IMR-90 (cell line): ENCODE results near the gene VGF. TPM values are rescaled to one million over a fixed set of nuclear protein-coding genes. Genes with fewer than 3 reads are reported as not detected.

ENCODE experiments used
- ATAC-seq: fragments of 200-7000 bp; cut with Tn5 transposase; 2 replicates; pipeline ENCODE4 v1.9.1; 2020; ENCODE audit warnings: low read depth, mild to moderate bottlenecking, moderate library complexity
- BruUV-seq: library from RNA; stranded (reverse); fragments of 400-500 nt; replicated peaks from 2 replicates; lab custom pipeline; 2021; lab: Mats Ljungman, UMichigan
- CTCF ChIA-PET: fragments of 300-600 bp; formaldehyde crosslinking; extraction: SDS; loops from one replicate; lab custom pipeline; 2021; ENCODE audit warnings: antibody characterized with exemption; lab: Yijun Ruan, JAX
- POLR2A ChIA-PET: fragments of 300-600 bp; sonication (Branson Sonifier 250); formaldehyde crosslinking; loops from one replicate; lab custom pipeline; 2022; ENCODE audit warnings: antibody characterized with exemption; ENCODE audit not compliant: unreplicated experiment; lab: Charles Lee
- DNase-seq: peaks from one replicate; pipeline ENCODE4 v3.0.0; 2013
- H2AFZ ChIP-seq: replicated peaks from 2 replicates; pipeline ENCODE3; 2013; ENCODE audit warnings: low read length, mild to moderate bottlenecking; ENCODE audit not compliant: poor library complexity
- H2AK5ac ChIP-seq: 2 replicates; pipeline ENCODE4 v1.6.1; 2013; ENCODE audit warnings: low read depth, low read length, inconsistent platforms
- H2AK9ac ChIP-seq: replicated peaks from 2 replicates; pipeline ENCODE3; 2013; ENCODE audit warnings: mild to moderate bottlenecking, low read depth, low read length, moderate library complexity; ENCODE audit not compliant: poor library complexity
- H2BK120ac ChIP-seq: 2 replicates; pipeline ENCODE4 v1.6.1; 2013; ENCODE audit warnings: low read depth, low read length, inconsistent platforms
- H2BK15ac ChIP-seq: 3 replicates; pipeline ENCODE4 v1.6.1; 2013; ENCODE audit warnings: low read depth, low read length, inconsistent platforms
- H2BK20ac ChIP-seq: 2 replicates; pipeline ENCODE4 v1.6.1; 2013; ENCODE audit warnings: low read depth, mild to moderate bottlenecking, inconsistent platforms, low read length, moderate library complexity
- H2BK5ac ChIP-seq: 2 replicates; pipeline ENCODE4 v1.6.1; 2013; ENCODE audit warnings: mild to moderate bottlenecking, low read depth, low read length, inconsistent platforms; ENCODE audit not compliant: poor library complexity, severe bottlenecking
- H3K14ac ChIP-seq: replicated peaks from 2 replicates; pipeline ENCODE4 v1.6.1; 2013; ENCODE audit warnings: low read depth, low read length, inconsistent platforms
- H3K18ac ChIP-seq: 2 replicates; pipeline ENCODE4 v1.6.1; 2013; ENCODE audit warnings: low read depth, low read length, control low read depth
- H3K23ac ChIP-seq: 2 replicates; pipeline ENCODE4 v1.6.1; 2013; ENCODE audit warnings: low read depth, low read length, inconsistent platforms
- H3K27ac ChIP-seq: 2 replicates; pipeline ENCODE4 v1.5.1; 2013; ENCODE audit warnings: mild to moderate bottlenecking, control low read depth, low read length; ENCODE audit not compliant: insufficient read depth
- H3K27me3 ChIP-seq: 2 replicates; pipeline ENCODE4 v1.6.1; 2013; ENCODE audit warnings: low read length; ENCODE audit not compliant: control insufficient read depth, insufficient read depth
- H3K36me3 ChIP-seq: 2 replicates; pipeline ENCODE4 v1.6.1; 2013; ENCODE audit warnings: low read length, mixed read lengths; ENCODE audit not compliant: control insufficient read depth, insufficient read depth
- H3K4ac ChIP-seq: 2 replicates; pipeline ENCODE4 v1.6.1; 2013; ENCODE audit warnings: low read depth, low read length, inconsistent platforms
- H3K4me1 ChIP-seq: 2 replicates; pipeline ENCODE4 v1.6.1; 2013; ENCODE audit warnings: low read length, mixed read lengths; ENCODE audit not compliant: control insufficient read depth, insufficient read depth
- H3K4me2 ChIP-seq: 2 replicates; pipeline ENCODE4 v1.6.1; 2013; ENCODE audit warnings: low read depth, mild to moderate bottlenecking, control low read depth, low read length, moderate library complexity
- H3K4me3 ChIP-seq: 2 replicates; pipeline ENCODE4 v1.5.1; 2013; ENCODE audit warnings: low read depth, mild to moderate bottlenecking, control low read depth, low read length, moderate library complexity; ENCODE audit not compliant: insufficient read depth
- H3K56ac ChIP-seq: 2 replicates; pipeline ENCODE4 v1.6.1; 2013; ENCODE audit warnings: low read length, inconsistent platforms; ENCODE audit not compliant: insufficient read depth; ENCODE audit errors: extremely low read depth
- H3K79me1 ChIP-seq, 2 experiments: 2 replicates each; pipeline ENCODE4 v1.6.1; 2013; ENCODE audit warnings: low read length in 2 of 2, inconsistent platforms in 1 of 2, low read depth in 1 of 2
- H3K9ac ChIP-seq: 2 replicates; pipeline ENCODE4 v1.6.1; 2013; ENCODE audit warnings: low read depth, low read length, control low read depth
- H3K9me1 ChIP-seq: 2 replicates; pipeline ENCODE4 v1.6.1; 2013; ENCODE audit warnings: low read length, inconsistent platforms; ENCODE audit not compliant: insufficient read depth
- H3K9me3 ChIP-seq: 2 replicates; pipeline ENCODE4 v1.6.1; 2013; ENCODE audit warnings: low read length; ENCODE audit not compliant: control insufficient read depth, insufficient read depth
- H4K20me1 ChIP-seq: 2 replicates; pipeline ENCODE4 v1.6.1; 2013; ENCODE audit warnings: low read length, inconsistent platforms; ENCODE audit not compliant: insufficient read depth
- H4K5ac ChIP-seq: 2 replicates; pipeline ENCODE4 v1.6.1; 2013; ENCODE audit warnings: mild to moderate bottlenecking, low read depth, low read length, control low read depth
- H4K8ac ChIP-seq, 2 experiments: 2 replicates each; pipeline ENCODE4 v1.6.1; 2013; ENCODE audit warnings: low read depth in 2 of 2, low read length in 2 of 2, control low read depth in 1 of 2, inconsistent platforms in 1 of 2
- H4K91ac ChIP-seq: 2 replicates; pipeline ENCODE4 v1.6.1; 2013; ENCODE audit warnings: low read depth, low read length, inconsistent platforms; ENCODE audit not compliant: insufficient read depth
- NFE2L2 ChIP-seq: fragments of 150-350 bp; IDR thresholded peaks from 2 replicates; pipeline ENCODE4 v1.6.1; 2016; ENCODE audit warnings: low read depth, mild to moderate bottlenecking, low read length
- WGBS, 2 experiments: methylation state at CpG; one replicate each; pipeline versions ENCODE4 v1.1.5 to v1.1.7; 2013; ENCODE audit warnings: missing lambda C conversion rate in 2 of 2; ENCODE audit not compliant: insufficient read length in 1 of 2; ENCODE audit errors: extremely low coverage in 2 of 2; 5-methylcytosine and 5-hydroxymethylcytosine counted together
- dilution Hi-C: fragments of 300-500 bp; cut with HindIII; formaldehyde crosslinking; loops from one replicate; pipeline ENCODE4 v1.14.3; 2018; ENCODE audit warnings: low sequenced_read_pairs; ENCODE audit not compliant: unreplicated experiment
- in situ Hi-C: fragments of 300-500 bp; cut with MboI; formaldehyde crosslinking; loops from 3 replicates; pipeline ENCODE4 v1.14.3; 2019; ENCODE audit warnings: low sequenced_read_pairs, inconsistent platforms, mixed read lengths
- intact Hi-C: fragments of 100-400 bp; cut with micrococcal nuclease; formaldehyde crosslinking; loops from 2 replicates; pipeline ENCODE4 v1.10.0; 2022
- polyA plus RNA-seq, 3 experiments: library from polyadenylated mRNA; depleted of rRNA; stranded (reverse); fragments of >200 nt; gene quantifications; 2 replicates each; pipeline ENCODE4 v1.2.3, GENCODE V29; 2012; ENCODE audit warnings: low replicate concordance in 1 of 3
- total RNA-seq: library from RNA; depleted of rRNA; stranded (reverse); fragments of >200 nt; gene quantifications from 2 replicates; pipeline ENCODE4 v1.2.3, GENCODE V29; 2012

The VGF gene
- total and polyA plus RNA-seq, 2 of the 4 experiments (the other 2 are of a cell fraction), result 0.18 to 0.50 TPM

GRCh38 chr7:101170617-101171441 lies 5.5 kb upstream of the VGF start:
- 0% methylated on average over 6 of the region's 17 CpGs; no CpG with 5 or more reads in 1 of the 2 experiments for WGBS, 2 experiments
- CTCF ChIA-PET, result interaction anchor here (0.6 to 1.9 kb wide), 3 partner anchors 22 to 1164 kb away, joined by 3 to 6 read pairs (median 3); no protein-coding TSS in a partner anchor
- Histone ChIP-seq H3K18ac (no peak overlapping the region), H2BK15ac (no peak overlapping the region), H2AK9ac (no peak overlapping the region), H2BK5ac (no peak overlapping the region), H4K20me1 (no peaks in the 10 kb centered on the region; the same call in 1 of the 2 replicates), H3K4me2 (no peak overlapping the region), H3K9ac (no peak overlapping the region), H3K36me3 (no peaks in the 10 kb centered on the region), H3K56ac (no peak overlapping the region), H4K8ac (no peak overlapping the region), H3K4ac (no peak overlapping the region), H3K27me3 (peaks cover 73% of the 10 kb centered on the region), H4K5ac (no peak overlapping the region), H3K79me1 (peaks cover 0 to 3% of the 10 kb centered on the region in 2 experiments; a peak in 1 of 4 replicates), H3K14ac (no peak overlapping the region), H2AK5ac (no peak overlapping the region), H2AFZ (no peak overlapping the region), H4K91ac (no peak overlapping the region), H3K4me3 (no peak overlapping the region), H3K4me1 (peaks cover 18% of the 10 kb centered on the region), H3K23ac (no peak overlapping the region), H3K9me1 (peaks cover 14% of the 10 kb centered on the region), H3K9me3 (peaks cover 2% of the 10 kb centered on the region; the same call in 1 of the 2 replicates), H2BK20ac (no peak overlapping the region), H3K27ac (no peak overlapping the region), H2BK120ac (no peak overlapping the region)
- dilution Hi-C loops, result no loop called here
- DNase-seq (no peak), ATAC-seq (no peak)
- TF ChIP-seq NFE2L2, result no peak
- POLR2A ChIA-PET, result no interaction called here
- in situ Hi-C loops, result no loop called here
- intact Hi-C loops, result no loop called here
- no TSS peak for BruUV-seq
